MV-4-11 (cell line): Measurements from ENCODE around the gene PTOV1.

ENCODE experiments used
- DNase-seq: peaks from one replicate; lab custom pipeline; 2025; lab: John Stamatoyannopoulos, UW

The PTOV1 gene

DNA sequence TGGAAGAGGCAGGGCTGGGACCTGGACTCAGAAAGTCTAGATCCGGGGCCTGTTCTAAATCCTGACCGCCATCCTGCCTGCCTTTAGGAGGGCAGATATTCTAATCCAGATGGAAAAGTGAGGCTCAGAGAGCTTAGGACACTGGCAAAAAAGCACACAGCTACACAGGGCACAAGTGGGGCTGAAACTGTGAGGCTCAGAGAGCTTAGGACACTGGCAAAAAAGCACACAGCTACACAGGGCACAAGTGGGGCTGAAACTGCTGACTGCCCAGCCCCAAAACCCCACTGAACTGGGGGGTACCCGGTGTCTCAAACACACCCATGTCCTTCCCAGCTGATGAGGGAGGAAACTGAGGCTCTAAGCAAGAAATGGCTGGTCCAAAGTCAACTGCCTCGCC, 24.2 kb downstream of the PTOV1 start:
- no peak for DNase-seq

DNA sequence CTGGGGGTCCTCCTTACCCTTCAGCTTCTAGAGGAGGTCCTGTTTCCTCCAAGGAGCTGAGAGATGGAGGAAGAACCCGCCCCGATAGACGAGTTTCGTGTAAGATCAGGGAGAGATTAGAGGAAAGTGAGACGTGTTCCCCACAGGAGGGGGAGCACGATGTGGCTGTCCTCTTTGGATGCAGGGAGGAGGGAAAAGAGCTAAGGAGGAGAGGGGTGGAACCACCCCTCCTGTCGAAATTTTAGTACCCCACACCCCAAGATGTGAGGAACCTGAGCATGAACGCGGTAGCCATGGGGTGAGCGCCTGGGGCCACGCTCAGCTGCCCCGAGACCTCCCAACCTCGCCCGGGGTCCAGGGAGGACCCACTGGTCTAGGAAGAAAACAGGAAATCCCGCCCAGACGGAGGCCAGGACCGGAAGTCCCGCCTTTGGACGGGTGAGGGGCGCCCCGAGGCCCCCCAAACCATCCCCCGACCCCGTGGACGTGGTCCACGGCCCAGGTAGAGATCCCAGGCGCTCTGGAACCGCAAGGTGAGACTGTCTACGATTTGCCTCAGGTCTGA, 25.0 kb downstream of the PTOV1 start:
- DNase-seq = peak; percentile 49

GRCh38 chr19:49876422-49877019, 25.6 kb downstream of the PTOV1 start:
- DNase-seq = peak; percentile 99

- peak; percentile 100 for DNase-seq
Measured at GRCh38 chr19:49877020-49877878, 26.3 kb downstream of the PTOV1 start, which contains the start of the genes AKT1S1 and TBC1D17. AKT1S1 (minus strand) TSS chr19:49877355; CDS start chr19:49873295, 4,060 bp downstream. TBC1D17 (plus strand) TSS chr19:49877702; CDS start chr19:49877724, 22 bp downstream.

DNA sequence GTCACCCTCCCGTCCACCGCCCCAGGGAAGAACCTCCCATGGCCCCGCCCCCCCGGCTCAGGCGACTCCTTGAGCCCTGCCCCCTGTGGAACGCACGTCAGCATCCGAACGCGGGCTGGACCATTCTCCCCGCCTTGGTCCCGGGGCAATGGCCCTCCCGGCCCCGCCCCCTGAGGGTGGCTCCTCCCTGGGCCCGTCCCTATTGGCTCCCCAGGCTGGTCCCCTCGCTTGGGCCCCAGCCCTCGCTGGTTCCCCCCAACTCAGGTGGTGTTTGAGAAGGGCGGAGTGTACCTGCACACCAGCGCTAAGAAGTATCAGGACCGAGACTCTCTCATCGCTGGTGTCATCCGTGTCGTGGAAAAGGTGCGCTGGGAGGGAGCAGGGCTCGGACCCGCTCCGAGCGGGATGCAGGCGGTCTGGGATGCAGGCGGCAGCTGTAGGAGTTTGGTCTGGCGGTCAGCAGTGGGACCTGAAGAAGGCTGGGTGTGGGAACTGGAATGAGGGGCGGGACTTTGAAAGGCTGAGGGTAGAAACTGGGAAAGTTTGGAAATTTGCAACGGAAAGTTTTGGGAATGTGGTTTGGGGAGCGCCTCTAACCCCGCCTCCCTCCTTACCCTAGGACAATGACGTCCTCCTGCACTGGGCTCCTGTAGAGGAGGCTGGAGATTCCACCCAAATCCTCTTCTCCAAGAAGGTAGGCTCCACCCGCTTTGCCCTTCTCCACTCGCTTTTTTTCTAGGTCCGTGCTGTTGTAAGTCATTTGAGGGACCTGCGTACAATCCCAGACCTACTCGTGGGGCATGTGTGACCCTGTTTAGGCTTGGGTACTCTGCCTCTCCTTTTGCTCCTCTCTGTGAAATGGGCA, 27.2 kb downstream of the PTOV1 start:
- peak; percentile 96 for DNase-seq

DNA sequence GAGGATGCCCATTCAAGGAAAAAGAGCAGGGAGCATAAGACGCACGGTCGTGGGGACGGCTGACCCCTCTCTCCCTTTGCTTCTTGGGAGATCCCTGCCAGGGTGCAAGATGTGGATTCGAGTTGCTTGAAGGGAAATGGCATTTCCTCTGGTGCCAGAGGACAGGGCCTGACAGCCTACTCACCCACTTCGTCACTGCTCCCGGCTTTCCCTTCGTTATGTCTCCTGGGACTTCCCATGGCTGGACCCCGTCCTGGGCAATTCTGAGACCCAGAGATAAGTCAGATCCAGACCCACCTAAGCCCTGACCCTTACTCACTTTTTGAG, 27.7 kb downstream of the PTOV1 start:
- DNase-seq = no peak

GRCh38 chr19:49879243-49879963, 28.4 kb downstream of the PTOV1 start:
- DNase-seq = peak; percentile 63

DNA sequence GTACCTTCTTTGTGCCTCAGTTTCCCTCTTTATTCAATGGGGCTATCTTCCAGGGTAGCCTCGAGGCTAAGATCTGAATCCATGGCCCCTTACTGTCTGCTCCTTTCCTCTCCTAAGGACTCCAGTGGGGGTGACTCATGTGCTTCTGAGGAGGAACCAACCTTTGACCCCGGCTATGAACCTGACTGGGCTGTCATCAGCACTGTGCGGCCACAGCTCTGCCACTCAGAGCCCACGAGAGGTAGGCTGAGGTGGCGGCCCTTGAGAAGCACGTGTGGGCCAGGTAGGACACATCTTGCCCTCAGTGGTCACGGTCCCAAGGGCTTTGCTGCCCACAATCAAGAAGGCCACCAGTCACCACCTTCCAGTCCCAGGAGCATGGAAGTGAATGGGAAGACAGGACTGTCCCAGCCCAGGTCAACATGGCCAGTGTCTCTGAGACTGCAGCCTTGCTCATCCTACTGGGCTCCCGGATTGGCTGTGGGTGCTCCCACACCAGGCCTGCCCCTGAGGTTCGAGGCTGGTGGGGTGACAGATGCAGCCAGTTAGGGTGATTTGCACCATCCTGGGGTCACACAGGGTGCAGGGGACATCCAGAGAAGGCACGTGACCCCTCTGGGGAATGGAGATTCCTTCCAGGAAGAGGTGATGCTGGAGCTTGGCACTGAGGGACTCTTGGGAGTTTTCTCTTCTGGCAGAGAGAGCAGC, 29.4 kb downstream of the PTOV1 start:
- no peak for DNase-seq

GRCh38 chr19:49881186-49881585, 30.2 kb downstream of the PTOV1 start:
- DNase-seq = no peak

DNA sequence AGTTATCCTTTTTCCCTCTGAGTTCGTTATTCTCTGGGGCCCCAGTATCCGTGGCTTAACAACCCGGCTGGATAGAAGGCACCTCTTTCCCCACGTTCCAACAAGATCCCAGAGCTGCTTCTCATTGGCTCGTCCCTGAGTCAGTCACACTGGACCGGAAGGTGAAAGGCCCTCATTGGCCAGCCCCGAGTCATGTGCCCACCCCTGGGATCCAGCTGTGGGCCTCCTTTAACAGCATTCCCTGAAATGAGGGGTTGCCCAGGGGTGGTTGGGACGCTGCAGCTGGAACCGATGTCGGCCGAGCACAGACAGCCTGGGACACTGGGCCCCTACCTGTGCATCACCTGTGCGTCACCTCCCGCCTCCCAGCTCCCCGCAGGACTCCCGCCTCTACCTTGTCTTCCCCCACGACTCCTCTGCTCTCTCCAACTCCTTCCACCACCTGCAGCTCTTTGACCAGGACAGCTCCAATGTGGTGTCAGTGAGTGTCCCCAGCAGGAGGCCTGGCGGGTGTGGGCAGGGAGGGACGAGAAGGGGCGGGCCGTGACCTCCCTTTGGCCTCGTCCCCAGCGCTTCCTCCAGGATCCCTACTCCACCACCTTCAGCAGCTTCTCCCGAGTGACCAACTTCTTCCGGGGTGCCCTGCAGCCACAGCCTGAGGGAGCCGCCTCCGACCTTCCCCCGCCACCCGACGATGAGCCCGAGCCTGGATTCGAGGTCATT, 30.9 kb downstream of the PTOV1 start:
- no peak for DNase-seq

DNA sequence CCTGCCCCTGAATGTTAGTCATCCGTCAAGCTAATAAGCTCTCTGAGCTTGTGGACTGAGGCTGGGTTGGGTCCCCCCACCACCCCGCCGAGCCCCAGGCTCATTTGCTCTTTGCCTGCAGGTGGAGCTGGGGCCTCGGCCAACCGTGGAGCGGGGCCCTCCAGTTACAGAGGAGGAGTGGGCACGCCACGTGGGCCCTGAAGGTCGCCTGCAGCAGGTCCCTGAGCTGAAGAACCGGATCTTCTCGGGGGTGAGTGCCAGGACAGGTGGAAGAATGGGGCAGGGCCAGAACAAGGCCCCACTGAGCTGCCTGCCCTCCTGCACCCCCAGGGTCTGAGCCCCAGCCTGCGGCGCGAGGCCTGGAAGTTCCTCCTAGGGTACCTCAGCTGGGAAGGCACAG, 31.7 kb downstream of the PTOV1 start:
- no peak for DNase-seq

DNA sequence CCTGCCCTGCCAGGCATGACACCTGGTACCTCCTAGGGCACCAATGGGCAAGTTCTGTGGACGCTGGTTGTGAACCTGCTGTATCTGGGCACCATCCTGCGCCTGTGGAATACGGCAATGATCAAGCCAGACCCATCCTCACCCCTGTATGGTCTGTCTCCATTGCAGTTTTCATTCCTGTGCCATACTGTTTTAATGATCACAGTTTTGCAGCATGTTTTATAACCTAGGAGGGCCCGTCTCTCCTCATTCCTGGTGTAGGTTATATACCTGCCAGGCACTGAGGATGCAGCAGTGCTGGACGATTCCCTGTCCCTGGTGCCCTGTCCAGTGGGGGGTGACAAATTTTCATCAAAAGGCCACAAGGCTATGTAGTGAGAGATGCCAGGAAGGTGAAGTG, 32.1 kb downstream of the PTOV1 start:
- DNase-seq = no peak

- DNase-seq = no peak
Measured at GRCh38 chr19:49884109-49884508, 33.1 kb downstream of the PTOV1 start.

GRCh38 chr19:49884760-49885159, 33.8 kb downstream of the PTOV1 start:
- DNase-seq = no peak

- DNase-seq = no peak
Measured at GRCh38 chr19:49887037-49887664, 36.2 kb downstream of the PTOV1 start.

DNA sequence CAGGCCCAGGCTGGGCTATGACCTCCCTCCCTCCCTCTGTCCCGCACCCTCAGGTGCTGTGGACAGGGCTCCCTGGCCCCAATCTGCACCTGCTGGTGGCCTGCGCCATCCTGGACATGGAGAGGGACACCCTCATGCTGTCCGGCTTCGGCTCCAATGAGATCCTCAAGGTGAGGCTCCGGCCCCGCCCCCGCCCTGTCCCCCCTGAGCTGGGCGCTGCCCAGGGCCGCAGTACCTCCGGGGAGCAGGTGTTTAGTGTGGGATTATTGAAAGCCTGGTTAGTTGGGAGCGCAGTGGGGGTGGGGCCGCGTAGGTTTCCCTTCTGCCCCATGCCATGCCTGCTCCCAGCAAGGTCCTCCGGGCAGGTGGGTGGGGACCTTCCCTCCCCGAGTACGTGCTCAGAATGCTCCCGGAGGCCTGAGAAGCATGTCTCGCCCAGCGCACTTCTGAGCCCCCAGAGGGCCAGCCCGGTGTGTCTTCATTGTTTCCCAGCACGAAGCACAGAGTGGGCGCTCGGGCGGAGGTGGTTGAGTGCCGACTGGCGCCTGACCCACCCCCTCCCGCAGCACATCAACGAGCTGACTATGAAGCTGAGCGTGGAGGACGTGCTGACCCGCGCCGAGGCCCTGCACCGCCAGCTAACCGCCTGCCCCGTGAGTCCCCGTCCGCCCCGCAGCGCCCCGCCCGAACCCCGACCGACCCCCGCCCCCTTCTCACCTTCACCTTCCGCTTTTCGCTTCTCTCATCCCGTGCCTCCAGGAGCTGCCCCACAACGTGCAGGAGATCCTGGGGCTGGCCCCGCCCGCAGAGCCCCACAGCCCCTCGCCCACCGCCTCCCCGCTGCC, 36.9 kb downstream of the PTOV1 start:
- DNase-seq = no peak

DNA sequence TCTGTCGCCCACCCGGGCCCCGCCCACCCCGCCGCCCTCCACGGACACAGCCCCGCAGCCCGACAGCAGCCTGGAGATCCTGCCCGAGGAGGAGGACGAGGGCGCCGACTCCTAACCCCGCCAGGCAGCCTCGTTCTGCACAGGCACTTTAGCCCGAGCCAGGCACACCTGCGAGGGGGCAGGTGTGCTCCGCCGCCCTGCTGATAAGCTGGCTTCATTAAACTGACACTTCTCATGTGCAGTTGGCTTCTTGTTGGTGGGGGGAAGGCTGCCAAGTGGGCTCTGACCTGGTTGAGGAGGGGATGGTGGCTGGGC, 37.5 kb downstream of the PTOV1 start:
- no peak for DNase-seq

DNA sequence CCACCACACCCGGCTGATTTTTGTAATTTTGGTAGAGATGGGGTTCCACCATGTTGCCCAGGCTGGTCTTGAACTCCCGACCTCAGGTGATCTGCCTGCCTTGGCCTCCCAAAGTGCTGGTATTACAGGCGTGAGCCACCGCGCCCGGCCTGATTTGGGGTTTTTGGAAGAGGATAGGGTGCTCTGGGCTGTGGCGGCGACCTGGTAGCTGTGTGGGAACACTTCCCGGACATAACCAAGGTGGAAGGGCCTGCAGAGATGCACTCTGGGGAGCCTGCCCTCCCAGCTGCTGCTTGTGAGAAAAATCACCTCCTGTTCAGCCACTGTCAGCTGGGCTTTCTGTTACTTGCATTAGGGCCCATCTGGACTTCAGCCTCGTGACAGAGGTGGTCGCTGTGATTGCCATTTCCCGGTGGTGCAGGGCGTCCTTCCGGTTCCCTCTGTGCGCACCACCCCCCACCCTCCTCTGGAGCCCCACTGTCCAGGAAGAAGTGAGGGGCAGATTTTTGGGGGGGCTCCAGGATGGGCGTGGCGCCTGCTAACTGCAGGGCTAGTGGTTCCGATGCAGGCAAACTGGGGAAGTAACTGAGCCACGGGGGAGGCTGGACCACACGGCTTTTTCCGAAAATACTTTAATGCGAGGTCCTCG, 38.2 kb downstream of the PTOV1 start:
- no peak for DNase-seq
